ENCODE data around the gene POR.

The POR gene

GRCh38 chr7:75889826-75890225 lies 25.1 kb upstream of the POR start:
- TF ChIP-seq CTCF (IDR thresholded peaks at IDR 0.05) = no peak

DNA sequence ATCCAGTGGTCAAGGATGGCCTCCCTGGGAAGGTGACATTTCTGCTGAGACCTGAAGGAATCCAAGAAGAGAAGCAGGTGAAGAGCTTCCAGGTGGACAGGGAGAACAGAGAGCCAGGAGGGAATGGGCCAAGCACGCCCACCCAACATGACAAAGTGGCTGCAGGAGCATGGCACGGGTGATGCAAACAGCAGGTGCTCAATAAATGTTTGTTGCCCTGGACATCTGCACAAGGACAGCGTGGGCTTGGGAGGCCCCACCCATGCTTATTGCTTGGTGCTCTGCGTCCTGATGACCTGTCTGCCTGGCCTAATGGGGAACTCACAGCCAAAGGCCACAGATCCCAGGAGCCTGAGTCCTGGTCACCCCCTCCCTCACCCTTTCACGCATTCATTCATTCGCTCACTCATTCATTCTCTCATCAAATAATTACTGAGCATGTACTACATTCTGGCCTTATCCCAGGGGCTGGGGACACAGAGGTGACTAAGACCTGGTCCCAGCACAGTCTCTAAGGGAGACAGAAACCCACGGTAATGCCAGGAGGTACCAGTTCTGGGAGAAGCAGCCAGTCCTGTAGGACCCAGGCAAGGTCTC lies 23.0 kb upstream of the POR start:
- no peak for TF ChIP-seq CTCF (IDR thresholded peaks at IDR 0.05)

- TF ChIP-seq CTCF (IDR thresholded peaks at IDR 0.05) = no peak
Measured at GRCh38 chr7:75892634-75893272, 22.2 kb upstream of the POR start.

- no peak for TF ChIP-seq CTCF (IDR thresholded peaks at IDR 0.05)
Measured at GRCh38 chr7:75896803-75897327, 18.1 kb upstream of the POR start.

DNA sequence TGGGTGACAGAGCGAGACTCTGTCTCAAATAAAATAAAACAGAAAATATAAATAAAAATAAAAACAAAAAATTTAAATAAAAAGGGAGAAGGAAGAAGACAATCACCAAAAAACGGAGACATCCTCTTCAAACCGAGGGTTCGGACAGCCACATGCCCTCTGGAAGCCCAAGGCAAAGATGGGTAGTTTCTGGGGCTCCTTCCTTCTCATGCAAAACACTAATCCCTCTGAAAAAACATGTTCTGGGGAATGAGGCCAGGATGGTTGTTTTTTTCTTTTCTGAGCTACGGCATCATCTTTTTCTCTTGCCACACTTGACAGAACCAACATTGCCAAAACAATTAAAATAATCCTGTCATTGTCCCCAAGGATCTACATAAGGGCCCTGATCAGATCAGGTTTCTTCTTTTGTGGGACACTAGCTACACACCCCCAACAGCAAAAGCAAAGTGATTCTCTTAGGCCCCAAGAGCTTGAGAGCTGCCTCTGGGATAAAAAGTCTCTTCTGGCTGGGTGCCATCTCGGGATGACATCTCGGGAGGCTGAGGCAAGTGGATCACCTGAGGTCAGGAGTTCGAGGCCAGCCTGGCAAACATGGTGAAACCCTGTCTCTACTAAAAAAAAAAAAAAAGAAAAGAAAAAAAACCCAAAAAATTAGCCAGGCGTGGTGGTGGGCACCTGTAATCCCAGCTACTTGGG lies 14.2 kb upstream of the POR start:
- no peak for TF ChIP-seq CTCF (IDR thresholded peaks at IDR 0.05)

DNA sequence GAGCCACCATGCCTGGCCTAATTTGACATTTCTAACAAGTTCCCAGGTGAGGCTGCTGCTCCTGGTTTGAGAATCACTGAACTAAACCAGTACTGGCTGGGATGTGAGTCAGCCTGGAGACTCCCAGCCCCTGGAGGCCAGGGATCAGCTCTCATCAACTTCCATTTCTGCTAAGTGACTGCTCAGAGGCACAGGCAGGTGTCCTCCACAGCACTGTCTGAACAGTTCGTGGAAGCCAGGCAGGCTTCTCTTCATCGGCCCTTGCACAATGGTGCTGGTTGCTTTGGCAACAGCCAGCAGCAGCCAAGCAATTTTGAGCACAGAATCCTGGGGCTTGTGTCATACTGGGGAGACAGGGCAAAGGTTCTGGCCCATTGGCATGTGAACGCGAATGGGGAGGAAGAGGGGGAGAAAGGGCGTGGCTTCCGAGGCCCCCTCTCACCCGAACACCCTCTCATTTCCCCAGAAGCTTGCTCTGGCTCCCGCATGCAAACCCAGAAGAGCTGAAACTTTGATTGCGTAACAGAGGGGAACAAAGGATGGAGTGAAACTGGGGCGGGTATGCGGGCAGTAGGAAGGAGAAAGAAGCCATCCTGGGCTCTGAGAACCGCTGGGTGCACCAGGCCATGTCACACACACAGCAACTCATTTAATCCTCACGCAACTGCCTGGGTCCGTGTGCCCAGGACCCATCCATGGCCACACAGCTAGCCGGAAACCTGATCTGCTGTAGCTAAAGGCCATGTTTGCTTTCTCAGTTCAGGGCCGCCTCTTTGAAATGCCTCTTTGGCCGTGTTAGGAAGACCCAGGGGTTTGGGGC lies 9.0 kb upstream of the POR start:
- no peak for TF ChIP-seq CTCF (IDR thresholded peaks at IDR 0.05)

DNA sequence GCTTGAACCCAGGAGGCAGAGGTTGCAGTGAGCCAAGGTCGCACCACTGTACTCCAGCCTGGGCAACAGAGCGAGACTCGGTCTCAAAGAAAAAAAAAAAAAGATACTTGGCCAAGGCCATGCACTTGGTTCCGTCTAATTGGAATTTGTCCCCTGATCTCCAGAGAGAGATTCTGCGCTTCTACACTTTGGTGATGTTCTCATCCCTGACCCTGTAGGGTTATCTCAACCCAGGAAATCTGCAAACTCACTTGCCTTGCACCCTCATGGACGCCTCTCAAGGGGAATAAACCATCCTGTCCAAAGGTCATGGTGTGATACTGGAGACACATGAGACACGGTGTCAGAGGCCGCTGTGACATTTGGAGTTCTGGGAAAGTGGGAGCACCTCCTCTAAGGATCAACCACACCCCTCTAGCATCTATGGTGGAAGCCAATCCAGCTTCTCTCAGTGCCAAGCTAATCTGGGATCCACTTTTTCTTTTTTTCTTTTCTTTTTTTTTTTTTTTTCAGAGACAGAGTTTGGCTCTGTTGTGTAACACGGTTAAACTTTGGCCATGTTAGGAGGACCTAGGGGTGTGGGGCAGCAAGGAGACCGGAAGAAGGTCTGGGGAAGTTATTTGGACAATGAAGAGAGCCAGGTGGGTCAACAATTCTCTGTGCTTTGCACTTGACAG lies 7.8 kb upstream of the POR start:
- TF ChIP-seq CTCF (IDR thresholded peaks at IDR 0.05) = no peak

Data from LNCAP (cell line).